Stimulated activated CD4-positive, alpha-beta T cell treated with anti-CD3 and anti-CD28 coated beads, Interleukin-2, amount 100 ng/mL, for 24 hours (primary cell): Measurements from ENCODE around the gene SEMA6B.
A peak's percentile ranks its signal among the peaks of the same experiment; 100 is the strongest.
"Not testable (repeated sequence)": the region's sequence is repeated elsewhere in the genome, so short reads cannot be mapped to it uniquely, and the experiment has no call there.

Source experiments
- DNase-seq, 2 donors: peaks; one replicate each; pipeline ENCODE4 v3.0.0-alpha.2; 2020

Gene SEMA6B

DNA sequence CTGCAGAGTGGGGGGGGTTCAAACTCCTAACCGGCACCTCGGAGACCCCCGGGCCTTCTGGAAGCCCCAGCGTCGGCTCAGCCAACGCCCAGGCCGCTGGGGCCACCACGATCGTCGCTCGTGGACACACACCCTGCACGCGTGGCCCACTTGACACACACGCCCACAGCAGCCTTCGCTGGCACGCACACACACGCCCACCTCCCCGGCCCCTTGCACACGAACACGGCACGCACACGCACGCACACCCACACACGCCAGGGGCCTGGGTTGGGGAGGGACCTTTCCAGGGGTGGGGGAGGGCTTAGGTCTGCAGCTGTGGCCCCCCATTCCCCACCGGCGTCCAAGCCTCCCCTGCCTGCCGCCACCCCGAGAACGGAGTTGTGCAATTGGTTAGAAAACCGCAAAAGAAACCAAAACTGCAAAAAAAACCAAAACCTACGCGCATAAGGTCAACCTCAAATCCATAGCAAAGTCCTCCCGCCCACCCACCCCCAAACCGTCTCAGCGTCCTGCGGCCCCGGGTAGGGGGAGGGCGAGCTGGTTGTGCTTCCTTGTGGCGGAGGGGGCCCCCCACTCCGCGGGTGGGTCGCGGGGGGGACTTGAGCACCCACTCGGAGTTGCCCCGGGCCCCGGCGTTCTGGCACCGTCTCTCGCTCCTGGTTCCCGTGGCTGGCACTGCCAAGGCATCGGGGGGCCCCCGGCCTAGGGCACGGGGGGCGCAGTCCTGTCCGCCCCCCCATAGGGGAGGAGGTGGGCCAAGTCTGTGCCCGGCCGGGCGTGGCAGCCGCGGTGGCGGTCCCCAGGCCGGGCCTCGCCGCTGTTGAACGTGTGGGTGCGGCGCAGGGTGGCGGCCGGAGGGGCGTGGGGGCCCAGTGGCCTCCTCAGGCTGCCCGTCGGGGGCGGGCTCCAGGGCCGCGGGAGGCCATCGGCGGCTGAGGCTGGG is 16.3 kb downstream of the SEMA6B start:
- DNase-seq, result no peak

DNA sequence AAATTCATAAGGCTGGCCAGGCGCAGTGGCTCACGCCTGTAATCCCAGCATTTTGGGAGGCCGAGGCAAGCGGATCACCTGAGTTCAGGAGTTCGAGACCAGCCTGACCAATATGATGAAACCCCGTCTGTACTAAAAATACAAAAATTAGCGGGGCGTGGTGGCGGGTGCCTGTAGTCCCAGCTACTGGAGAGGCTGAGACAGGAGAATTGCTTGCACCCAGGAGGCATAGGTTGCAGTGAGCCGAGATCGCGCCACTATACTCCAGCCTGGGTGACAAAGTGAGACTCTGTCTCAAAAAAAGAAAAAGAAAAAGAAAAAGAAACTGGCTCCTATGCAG is 17.7 kb downstream of the SEMA6B start:
- not testable (repeated sequence) for DNase-seq

- no peak for DNase-seq
These were observed 18.2 kb downstream of the SEMA6B start for GRCh38 chr19:4541114-4541805.

DNA sequence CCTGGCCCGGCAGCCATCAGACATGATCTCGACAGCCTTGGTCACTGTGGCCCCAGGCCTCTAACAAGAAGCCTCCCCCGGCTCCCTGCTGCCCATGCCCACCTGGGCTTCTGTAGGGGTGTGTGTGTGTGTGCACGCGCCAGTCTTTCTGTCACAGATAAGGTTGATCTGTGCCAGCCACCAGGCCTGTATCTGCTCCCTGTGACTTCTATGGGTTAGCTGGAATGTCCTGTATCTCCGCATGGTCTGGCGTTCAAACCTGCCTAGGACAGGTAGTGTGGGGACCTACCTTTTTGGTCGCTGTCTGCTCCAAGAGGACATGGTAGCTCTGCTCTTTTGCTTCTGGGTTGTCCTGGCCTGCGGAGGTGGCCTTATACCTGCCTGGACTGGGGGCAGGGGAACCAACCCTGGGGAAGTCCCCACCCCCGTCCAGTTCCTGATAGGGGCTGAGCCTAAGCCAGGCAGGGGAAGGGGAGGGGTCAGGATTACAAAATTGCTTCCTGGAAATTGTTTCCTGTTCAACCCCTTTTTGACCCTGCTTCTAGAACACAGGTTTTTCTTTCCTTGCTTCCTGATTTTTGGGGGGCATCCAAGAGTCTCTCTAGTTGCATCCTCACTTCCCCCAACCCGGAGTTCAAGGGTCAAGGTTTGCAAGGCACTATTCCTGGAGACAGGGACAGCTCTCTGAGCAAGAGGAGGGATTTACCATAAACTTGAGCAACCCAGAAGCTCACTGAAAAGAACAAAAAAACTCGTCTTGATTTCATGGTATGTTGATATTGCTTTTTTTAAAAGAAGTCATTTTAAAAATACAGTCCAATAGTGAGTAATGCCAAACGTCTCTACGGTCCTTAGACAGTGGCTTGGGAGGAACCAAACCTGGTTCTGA is 19.5 kb downstream of the SEMA6B start, which contains the start of gene LRG1:
Gene LRG1, minus strand, starts transcription at position 344 of the 889 bp plus-strand sequence. Its CDS starts 23 bp downstream, at position 321.
- peak in 1 of 2 donors; percentile 14 for DNase-seq

GRCh38 chr19:4539169-4539692 is 20.3 kb downstream of the SEMA6B start:
- DNase-seq, result no peak

GRCh38 chr19:4538601-4538954 is 20.9 kb downstream of the SEMA6B start:
- DNase-seq, result no peak

DNA sequence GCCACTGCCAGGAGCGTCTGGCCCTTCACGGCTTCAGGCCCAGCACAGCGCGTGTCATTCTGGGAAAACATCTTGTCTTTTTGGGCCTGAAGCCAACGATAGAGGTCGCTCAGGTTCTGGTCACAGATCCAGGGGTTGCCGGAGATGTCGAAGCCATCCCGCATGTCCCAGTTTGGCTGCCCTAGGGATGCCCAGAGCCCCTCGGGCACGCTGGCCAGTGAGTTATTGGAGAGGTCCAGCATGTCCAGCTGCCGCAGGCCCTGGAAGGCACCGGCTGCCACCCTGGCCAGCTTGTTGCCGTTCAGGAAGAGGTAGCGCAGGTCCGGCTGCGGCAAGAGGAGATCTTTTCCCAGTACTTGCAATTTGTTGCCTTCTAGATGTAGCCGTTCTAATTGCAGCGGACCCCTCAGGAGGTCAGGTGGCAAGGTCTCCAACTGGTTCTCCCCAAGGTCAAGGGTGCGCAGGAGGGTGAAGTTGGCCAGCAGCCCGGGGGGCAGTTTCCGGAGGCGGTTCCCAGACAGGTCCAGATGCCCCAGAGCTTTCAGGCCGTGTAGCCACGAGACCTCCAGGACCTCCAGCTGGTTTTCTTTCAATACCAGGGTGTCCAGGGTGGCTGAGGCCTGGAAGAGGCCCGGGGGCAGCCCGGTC is 21.4 kb downstream of the SEMA6B start:
- DNase-seq, result no peak

DNA sequence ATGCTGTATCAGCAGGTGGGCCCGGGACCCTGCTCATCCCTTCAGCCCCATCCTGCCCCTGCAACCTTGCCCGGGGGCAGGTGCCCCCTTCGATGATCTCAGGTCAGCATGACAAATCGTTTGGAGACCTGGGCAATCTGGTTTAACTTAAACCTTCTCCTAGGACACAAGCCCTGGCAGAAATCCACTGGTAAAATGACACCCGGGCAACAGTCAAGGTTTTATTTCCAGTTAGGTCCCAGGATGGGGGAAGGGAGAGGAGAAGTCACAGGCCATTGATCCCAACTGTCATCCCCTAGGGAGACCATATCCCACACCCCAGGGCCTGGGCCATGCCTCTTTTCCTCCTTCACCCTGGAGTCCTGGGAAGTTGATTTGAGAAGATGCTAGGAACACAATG is 22.7 kb downstream of the SEMA6B start:
- no peak for DNase-seq

DNA sequence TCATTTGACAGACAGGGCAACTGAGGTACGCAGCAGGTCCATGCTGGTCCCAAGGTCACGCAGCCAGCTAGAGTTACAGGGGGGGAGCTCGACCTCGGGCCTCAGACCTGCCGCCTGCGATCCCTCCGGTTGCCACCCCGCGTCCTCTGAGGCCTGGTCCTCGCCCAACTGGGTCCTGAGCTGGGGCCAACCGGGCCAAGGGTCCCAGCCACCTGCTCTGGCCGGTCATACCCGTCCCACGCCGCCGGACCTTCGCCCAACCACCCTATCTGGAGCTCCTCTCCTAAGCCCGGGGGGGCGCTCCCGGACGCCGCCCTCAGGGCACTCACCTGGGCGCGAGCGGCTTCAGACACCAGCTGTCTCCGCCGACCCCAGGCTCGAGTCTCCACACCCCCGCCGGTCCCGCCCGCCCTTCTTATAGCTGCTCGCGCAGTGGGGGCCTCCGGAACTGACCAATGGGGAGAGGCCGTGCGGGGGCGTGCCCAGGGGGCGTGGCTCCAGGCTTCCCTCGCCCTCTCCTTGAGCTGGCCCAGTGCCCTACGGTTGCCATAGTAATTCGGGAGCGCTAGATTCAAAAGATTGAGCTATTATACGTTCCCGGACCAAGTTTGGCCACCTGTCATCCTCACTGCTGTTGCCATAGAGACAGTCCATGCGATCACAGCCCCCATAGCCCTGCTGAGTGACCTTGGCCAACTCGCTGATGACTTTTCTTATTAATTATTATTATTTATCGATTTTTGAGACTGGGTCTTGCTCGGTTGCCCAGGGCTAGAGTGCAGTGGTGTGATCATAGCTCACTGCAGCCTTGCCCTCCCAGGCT is 24.4 kb downstream of the SEMA6B start, which contains the start of gene PLIN5:
Gene PLIN5, minus strand, starts transcription at position 389 of the 823 bp plus-strand sequence. CDS start 1,150 bp downstream, outside the sequence.
- peak; percentile 54 to 61 for DNase-seq

DNA sequence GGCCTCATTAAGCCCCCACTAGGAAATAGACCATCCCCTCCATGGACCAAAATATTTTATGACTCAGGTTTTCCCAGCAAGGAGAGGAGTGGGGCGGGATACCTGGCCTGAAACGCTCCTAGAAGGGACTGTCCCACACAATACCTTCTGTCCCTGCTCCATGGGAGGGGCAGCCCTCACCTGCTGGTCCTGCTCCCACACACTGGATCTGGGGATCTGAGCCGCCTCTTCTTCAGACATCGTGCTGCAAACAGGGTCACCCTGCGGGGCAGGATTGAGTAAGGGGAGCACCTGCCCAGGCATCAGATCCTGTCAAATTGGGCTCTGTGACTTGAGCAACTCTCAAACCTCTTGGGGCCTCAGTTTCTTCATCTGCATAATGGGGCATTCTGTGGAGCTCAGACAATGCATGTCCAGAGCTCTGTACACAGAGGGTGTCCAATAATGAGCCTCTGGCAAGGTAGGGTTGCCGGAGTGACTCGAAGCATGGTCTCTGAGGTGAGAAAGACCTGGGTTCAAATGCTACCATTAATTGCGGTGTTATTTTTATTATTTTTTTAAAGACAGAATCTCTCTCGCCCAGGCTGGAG is 25.6 kb downstream of the SEMA6B start:
- DNase-seq, result no peak

GRCh38 chr19:4533334-4533733 is 26.1 kb downstream of the SEMA6B start:
- DNase-seq, result no peak

GRCh38 chr19:4531562-4532165 is 27.8 kb downstream of the SEMA6B start:
- no peak for DNase-seq

- no peak for DNase-seq
These were observed 29.5 kb downstream of the SEMA6B start for GRCh38 chr19:4529924-4530522.

DNA sequence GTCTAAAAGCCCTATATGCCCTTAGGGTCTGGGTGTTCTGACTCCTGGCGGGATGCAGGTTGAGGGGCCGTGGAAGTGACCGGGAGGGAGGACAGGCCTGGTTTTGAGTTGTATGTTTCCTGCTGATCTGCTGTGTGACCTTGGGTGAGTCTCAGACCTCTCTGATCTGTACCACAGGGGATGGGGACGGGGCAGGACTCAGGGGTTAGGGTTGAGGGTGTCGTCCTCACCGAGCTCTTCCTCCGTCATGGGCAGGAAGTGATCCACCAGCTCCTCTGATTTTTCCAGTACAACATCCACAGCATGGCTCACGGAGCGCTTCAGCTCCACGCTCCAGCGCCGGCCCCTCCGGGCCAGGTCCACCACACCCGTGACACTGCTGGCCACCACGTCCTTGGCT is 30.6 kb downstream of the SEMA6B start:
- no peak for DNase-seq

DNA sequence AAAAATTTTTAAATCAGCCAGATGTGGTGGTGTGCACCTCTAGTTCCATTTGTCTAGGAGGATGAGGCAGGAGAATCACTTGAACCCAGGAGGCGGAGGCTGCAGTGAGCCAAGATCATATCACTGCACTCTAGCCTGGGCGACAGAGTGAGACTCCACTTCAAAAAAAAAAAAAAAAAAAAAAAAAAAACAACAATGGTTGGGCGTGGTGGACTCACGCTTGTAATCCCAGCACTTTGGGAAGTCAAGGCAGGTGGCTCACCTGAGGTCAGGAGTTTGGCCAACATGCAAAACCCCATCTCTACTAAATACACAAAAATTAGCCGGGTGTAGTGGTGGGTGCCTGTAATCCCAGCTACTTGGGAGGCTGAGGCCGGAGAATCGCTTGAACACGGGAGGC is 32.1 kb downstream of the SEMA6B start:
- DNase-seq, result not testable (repeated sequence)

GRCh38 chr19:4525563-4526002 is 33.9 kb downstream of the SEMA6B start:
- DNase-seq, result no peak

GRCh38 chr19:4524808-4525562 is 34.5 kb downstream of the SEMA6B start:
- DNase-seq, result peak; percentile 80 to 81

- peak; percentile 44 to 56 for DNase-seq
These were observed 36.0 kb downstream of the SEMA6B start for GRCh38 chr19:4523306-4524110.
